ENCODE data around the gene WNT3. TPM values are rescaled to one million over a fixed set of nuclear protein-coding genes. Genes with fewer than 3 reads are reported as not detected.
"Not testable (repeated sequence)": the region's sequence is repeated elsewhere in the genome, so short reads cannot be mapped to it uniquely, and the experiment has no call there.

The WNT3 gene
- total and polyA plus RNA-seq, 5 donors: 0.79 to 2.5 (median 1.0) TPM

GRCh38 chr17:46795379-46795952, 23.0 kb downstream of the WNT3 start:
- no peaks in the 10 kb centered on the region for H3K9me3 ChIP-seq (ENCODE audit: control insufficient read depth, low read length)
- no peaks in the 10 kb centered on the region for H3K4me1 ChIP-seq (ENCODE audit: control insufficient read depth, insufficient read depth, low read length)
- H3K4me3 ChIP-seq (ENCODE audit: low read length): no peak overlapping the region
- no peak for ATAC-seq
- no peaks in the 10 kb centered on the region for H3K27me3 ChIP-seq (ENCODE audit: control insufficient read depth, insufficient read depth)
- H3K27ac ChIP-seq (ENCODE audit: low read length): no peak overlapping the region
- intact Hi-C loops (cut with DNase I): no loop called here
- DNase-seq: no peak
- WGBS: 60% methylated on average over 15 of the region's 15 CpGs

- intact Hi-C loops (cut with DNase I): no loop called here
- ATAC-seq: no peak
- WGBS: 72% methylated on average over 5 of the region's 5 CpGs
- no peaks in the 10 kb centered on the region for H3K4me1 ChIP-seq (ENCODE audit: control insufficient read depth, insufficient read depth, low read length)
- no peak overlapping the region for H3K4me3 ChIP-seq (ENCODE audit: low read length)
- H3K27me3 ChIP-seq (ENCODE audit: control insufficient read depth, insufficient read depth): no peaks in the 10 kb centered on the region
- no peak for DNase-seq
- H3K9me3 ChIP-seq (ENCODE audit: control insufficient read depth, low read length): no peaks in the 10 kb centered on the region
- H3K27ac ChIP-seq (ENCODE audit: low read length): no peak overlapping the region
Measured at GRCh38 chr17:46794318-46794717, 24.2 kb downstream of the WNT3 start.

DNA sequence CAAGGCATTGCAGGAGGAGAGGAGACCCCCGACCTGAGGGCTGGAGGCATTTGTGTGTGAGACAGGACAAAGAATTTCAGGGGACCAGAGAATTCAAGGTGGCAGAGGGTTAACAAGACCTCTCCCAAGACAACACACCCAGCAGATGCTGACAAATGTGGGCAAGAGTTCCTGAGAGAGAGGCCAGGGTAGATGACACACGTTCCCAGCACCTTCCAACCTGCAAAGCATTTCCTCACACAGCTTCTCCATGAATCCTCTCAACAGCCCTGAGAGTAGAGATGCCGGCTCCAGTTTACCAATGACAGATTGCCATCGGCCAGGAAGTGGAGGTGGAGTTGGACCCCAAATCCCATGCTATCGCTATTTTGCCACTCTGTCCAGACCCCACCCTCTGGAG, 25.0 kb downstream of the WNT3 start:
- no peaks in the 10 kb centered on the region for H3K27me3 ChIP-seq (ENCODE audit: control insufficient read depth, insufficient read depth)
- DNase-seq (peak in 1 of 3 donors; percentile 28), ATAC-seq (no peak)
- no peak overlapping the region for H3K4me3 ChIP-seq (ENCODE audit: low read length)
- no peaks in the 10 kb centered on the region for H3K9me3 ChIP-seq (ENCODE audit: control insufficient read depth, low read length)
- intact Hi-C loops (cut with DNase I): no loop called here
- H3K4me1 ChIP-seq (ENCODE audit: control insufficient read depth, insufficient read depth, low read length): no peaks in the 10 kb centered on the region
- WGBS: 47% methylated on average over 5 of the region's 5 CpGs
- H3K27ac ChIP-seq (ENCODE audit: low read length): no peak overlapping the region

GRCh38 chr17:46793023-46793422, 25.5 kb downstream of the WNT3 start:
- WGBS: 88% methylated on average over 6 of the region's 6 CpGs
- H3K27me3 ChIP-seq (ENCODE audit: control insufficient read depth, insufficient read depth); H3K9me3 ChIP-seq (ENCODE audit: control insufficient read depth, low read length); H3K4me3 ChIP-seq (ENCODE audit: low read length); ATAC-seq; intact Hi-C loops (cut with DNase I); DNase-seq; H3K4me1 ChIP-seq (ENCODE audit: control insufficient read depth, insufficient read depth, low read length); H3K27ac ChIP-seq (ENCODE audit: low read length): not testable (repeated sequence)

GRCh38 chr17:46792071-46792470, 26.4 kb downstream of the WNT3 start:
- no peak overlapping the region for H3K27ac ChIP-seq (ENCODE audit: low read length)
- intact Hi-C loops (cut with DNase I): no loop called here
- ATAC-seq: no peak
- H3K4me1 ChIP-seq (ENCODE audit: control insufficient read depth, insufficient read depth, low read length): no peaks in the 10 kb centered on the region
- no peak overlapping the region for H3K4me3 ChIP-seq (ENCODE audit: low read length)
- H3K27me3 ChIP-seq (ENCODE audit: control insufficient read depth, insufficient read depth): no peaks in the 10 kb centered on the region
- 83% methylated on average over 4 of the region's 4 CpGs for WGBS
- H3K9me3 ChIP-seq (ENCODE audit: control insufficient read depth, low read length): no peaks in the 10 kb centered on the region
- DNase-seq: no peak

DNA sequence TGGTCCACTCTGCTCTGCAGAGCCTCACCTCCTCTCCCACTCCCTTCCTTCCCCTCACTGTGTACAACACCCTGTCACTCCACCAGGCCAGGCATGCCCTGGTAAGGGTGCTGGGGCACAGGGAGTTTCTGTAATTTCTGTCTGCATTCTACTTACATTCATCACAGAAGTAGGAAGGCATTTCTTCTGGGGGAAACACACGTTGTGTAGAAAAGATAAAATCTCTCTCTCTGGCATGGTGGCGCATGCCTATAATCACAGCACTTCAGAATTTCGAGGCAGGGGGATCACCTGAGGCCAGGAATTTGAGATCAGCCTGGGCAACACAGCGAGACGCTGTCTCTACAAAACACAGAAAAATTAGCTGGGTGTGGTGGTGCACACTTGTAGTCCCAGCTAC, 27.0 kb downstream of the WNT3 start:
- Histone ChIP-seq H3K27me3 (ENCODE audit: control insufficient read depth, insufficient read depth) (no peaks in the 10 kb centered on the region), H3K27ac (ENCODE audit: low read length) (no peak overlapping the region), H3K4me1 (ENCODE audit: control insufficient read depth, insufficient read depth, low read length) (no peaks in the 10 kb centered on the region), H3K9me3 (ENCODE audit: control insufficient read depth, low read length) (no peaks in the 10 kb centered on the region), H3K4me3 (ENCODE audit: low read length) (no peak overlapping the region)
- DNase-seq: no peak
- intact Hi-C loops (cut with DNase I): no loop called here
- WGBS: 69% methylated on average over 5 of the region's 5 CpGs
- ATAC-seq: no peak

DNA sequence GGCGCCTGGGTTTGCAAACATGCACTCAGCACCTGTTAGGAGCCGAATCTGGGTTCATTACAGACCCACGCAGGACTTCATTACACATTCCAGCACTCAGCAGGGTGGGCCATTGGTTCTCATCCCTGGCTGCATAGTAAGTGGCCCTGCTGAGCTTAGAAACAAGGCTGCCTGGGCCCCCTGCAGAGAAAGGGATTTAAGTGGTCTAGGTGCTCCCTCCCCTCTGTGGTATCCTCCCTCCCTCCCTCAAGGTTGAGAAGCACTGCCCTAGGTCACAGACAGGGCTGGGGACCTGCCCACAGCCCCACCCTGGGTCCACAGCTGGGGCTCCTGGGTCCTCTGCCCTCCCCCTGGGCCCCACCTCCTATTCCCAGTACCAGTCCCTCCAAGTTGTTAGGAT, 28.3 kb downstream of the WNT3 start:
- intact Hi-C loops (cut with DNase I): no loop called here
- no peak for ATAC-seq

DNA sequence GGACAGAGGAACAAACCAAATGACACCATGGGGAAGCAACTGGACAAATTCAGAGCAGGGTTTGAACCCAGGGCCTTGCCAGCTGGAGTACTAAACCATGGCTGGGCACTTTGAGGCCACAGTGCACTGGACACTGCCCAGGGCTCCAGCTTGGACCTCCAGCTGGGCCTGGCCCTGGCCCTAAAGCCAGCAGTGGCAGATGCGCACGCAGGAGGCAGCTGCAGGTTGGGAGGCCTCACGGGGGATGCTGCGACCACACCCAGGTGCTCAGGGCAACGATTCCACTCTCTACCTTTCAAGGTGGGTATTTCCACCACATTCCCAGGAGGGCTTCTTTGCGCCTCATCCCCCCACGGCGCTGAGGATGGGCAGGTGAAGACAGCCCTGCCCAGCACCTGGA, 28.9 kb downstream of the WNT3 start:
- Histone ChIP-seq H3K27ac (ENCODE audit: low read length) (no peak overlapping the region), H3K27me3 (ENCODE audit: control insufficient read depth, insufficient read depth) (no peaks in the 10 kb centered on the region), H3K4me3 (ENCODE audit: low read length) (no peak overlapping the region), H3K4me1 (ENCODE audit: control insufficient read depth, insufficient read depth, low read length) (no peaks in the 10 kb centered on the region), H3K9me3 (ENCODE audit: control insufficient read depth, low read length) (no peaks in the 10 kb centered on the region)
- WGBS: 92% methylated on average over 8 of the region's 8 CpGs
- ATAC-seq (no peak), DNase-seq (peak in 1 of 3 donors; percentile 28)
- intact Hi-C loops (cut with DNase I): no loop called here

More for the DNA sequence above, 28.3 kb downstream of the WNT3 start:
- 64% methylated on average over 3 of the region's 3 CpGs for WGBS
- Histone ChIP-seq H3K9me3 (ENCODE audit: control insufficient read depth, low read length) (no peaks in the 10 kb centered on the region), H3K27me3 (ENCODE audit: control insufficient read depth, insufficient read depth) (no peaks in the 10 kb centered on the region), H3K4me1 (ENCODE audit: control insufficient read depth, insufficient read depth, low read length) (no peaks in the 10 kb centered on the region), H3K4me3 (ENCODE audit: low read length) (no peak overlapping the region), H3K27ac (ENCODE audit: low read length) (no peak overlapping the region)
- DNase-seq: no peak

DNA sequence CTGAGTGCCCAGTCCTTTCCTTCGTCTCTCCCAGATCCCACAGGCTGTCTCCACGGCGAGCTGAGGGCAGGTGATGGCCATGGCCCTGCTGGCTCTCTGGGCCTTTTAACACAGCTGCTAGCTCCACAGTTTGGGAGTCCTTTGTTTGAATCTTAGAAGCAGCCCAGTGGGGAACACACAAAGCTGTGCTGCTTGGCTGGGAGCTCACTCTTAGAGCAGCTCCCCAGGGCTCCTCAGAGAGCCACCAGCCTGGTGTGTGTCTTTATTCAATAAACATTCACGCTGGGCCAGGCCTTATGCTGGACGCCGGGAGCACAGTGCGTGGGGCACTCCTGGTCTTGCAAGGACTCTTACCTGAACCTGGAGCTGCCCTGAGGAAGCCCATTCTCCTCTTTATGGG, 29.7 kb downstream of the WNT3 start:
- Histone ChIP-seq H3K9me3 (ENCODE audit: control insufficient read depth, low read length) (no peaks in the 10 kb centered on the region), H3K27me3 (ENCODE audit: control insufficient read depth, insufficient read depth) (no peaks in the 10 kb centered on the region), H3K27ac (ENCODE audit: low read length) (no peak overlapping the region), H3K4me1 (ENCODE audit: control insufficient read depth, insufficient read depth, low read length) (no peaks in the 10 kb centered on the region), H3K4me3 (ENCODE audit: low read length) (no peak overlapping the region)
- intact Hi-C loops (cut with DNase I): no loop called here
- no peak for DNase-seq
- WGBS: 78% methylated on average over 7 of the region's 7 CpGs
- ATAC-seq: no peak

GRCh38 chr17:46788300-46788699, 30.2 kb downstream of the WNT3 start:
- 89% methylated on average over 5 of the region's 5 CpGs for WGBS
- H3K4me3 ChIP-seq (ENCODE audit: low read length): no peak overlapping the region
- ATAC-seq: no peak
- H3K27ac ChIP-seq (ENCODE audit: low read length): no peak overlapping the region
- intact Hi-C loops (cut with DNase I): no loop called here
- H3K27me3 ChIP-seq (ENCODE audit: control insufficient read depth, insufficient read depth): no peaks in the 10 kb centered on the region
- H3K9me3 ChIP-seq (ENCODE audit: control insufficient read depth, low read length): no peaks in the 10 kb centered on the region
- H3K4me1 ChIP-seq (ENCODE audit: control insufficient read depth, insufficient read depth, low read length): no peaks in the 10 kb centered on the region
- DNase-seq: no peak

DNA sequence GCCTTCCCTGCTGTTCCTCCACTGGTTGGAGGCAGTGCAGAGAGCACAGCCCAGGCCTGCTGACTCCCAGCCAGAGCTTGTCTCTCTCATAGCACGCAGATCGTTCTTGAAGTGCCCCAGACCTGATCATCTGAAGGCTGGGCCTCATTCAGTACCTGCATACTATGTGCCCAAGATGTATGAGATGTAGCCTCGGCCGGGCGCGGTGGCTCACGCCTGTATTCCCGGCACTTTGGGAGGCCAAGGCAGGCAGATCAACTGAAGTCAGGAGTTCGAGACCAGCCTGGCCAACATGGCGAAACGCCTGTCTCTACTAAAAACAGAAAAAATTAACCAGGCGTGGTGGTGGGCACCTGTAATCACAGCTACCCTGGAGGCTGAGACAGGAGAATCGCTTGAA, 31.0 kb downstream of the WNT3 start:
- no peak overlapping the region for H3K27ac ChIP-seq (ENCODE audit: low read length)
- 91% methylated on average over 13 of the region's 13 CpGs for WGBS
- no peak for ATAC-seq
- no peaks in the 10 kb centered on the region for H3K27me3 ChIP-seq (ENCODE audit: control insufficient read depth, insufficient read depth)
- no peaks in the 10 kb centered on the region for H3K9me3 ChIP-seq (ENCODE audit: control insufficient read depth, low read length)
- H3K4me1 ChIP-seq (ENCODE audit: control insufficient read depth, insufficient read depth, low read length): no peaks in the 10 kb centered on the region
- intact Hi-C loops (cut with DNase I): no loop called here
- no peak overlapping the region for H3K4me3 ChIP-seq (ENCODE audit: low read length)
- DNase-seq: peak in 1 of 3 donors; percentile 23

GRCh38 chr17:46785696-46786095, 32.8 kb downstream of the WNT3 start:
- WGBS: 44% methylated on average over 7 of the region's 7 CpGs
- H3K9me3 ChIP-seq (ENCODE audit: control insufficient read depth, low read length): no peaks in the 10 kb centered on the region
- no peaks in the 10 kb centered on the region for H3K27me3 ChIP-seq (ENCODE audit: control insufficient read depth, insufficient read depth)
- intact Hi-C loops (cut with DNase I): no loop called here
- no peak overlapping the region for H3K27ac ChIP-seq (ENCODE audit: low read length)
- DNase-seq (no peak), ATAC-seq (no peak)
- no peaks in the 10 kb centered on the region for H3K4me1 ChIP-seq (ENCODE audit: control insufficient read depth, insufficient read depth, low read length)
- no peak overlapping the region for H3K4me3 ChIP-seq (ENCODE audit: low read length)
